Activated CD8-positive, alpha-beta memory T cell treated with anti-CD3 and anti-CD28 coated beads for 48 hours (primary cell): Measurements from ENCODE around the gene TXLNB.
"Not testable (repeated sequence)": the region's sequence is repeated elsewhere in the genome, so short reads cannot be mapped to it uniquely, and the experiment has no call there.

Experiments used
- DNase-seq, 3 experiments: peaks; one replicate each; pipeline ENCODE4 v3.0.0-alpha.2; 2020; ENCODE audit warnings: low read depth in 2 of 3, low spot score in 2 of 3

TXLNB gene

DNA sequence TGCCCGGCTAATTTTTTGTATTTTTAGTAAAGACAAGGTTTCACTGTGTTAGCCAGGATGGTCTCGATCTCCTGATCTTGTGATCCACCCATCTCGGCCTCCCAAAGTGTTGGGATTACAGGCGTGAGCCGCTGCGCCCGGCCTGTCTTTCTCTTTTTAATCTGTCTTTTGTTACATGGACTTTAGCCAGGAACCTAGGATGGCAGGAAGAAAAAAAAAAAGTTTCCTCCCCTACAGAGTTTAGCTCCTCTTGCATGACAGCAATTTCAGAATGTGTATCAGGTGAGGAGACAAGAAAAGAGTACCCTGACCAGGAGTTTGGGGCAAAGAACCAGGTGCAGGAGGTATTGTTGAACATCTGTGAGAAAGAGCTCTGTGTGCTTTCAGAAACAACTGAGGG lies 21.4 kb upstream of the TXLNB start:
- no peak for DNase-seq

DNA sequence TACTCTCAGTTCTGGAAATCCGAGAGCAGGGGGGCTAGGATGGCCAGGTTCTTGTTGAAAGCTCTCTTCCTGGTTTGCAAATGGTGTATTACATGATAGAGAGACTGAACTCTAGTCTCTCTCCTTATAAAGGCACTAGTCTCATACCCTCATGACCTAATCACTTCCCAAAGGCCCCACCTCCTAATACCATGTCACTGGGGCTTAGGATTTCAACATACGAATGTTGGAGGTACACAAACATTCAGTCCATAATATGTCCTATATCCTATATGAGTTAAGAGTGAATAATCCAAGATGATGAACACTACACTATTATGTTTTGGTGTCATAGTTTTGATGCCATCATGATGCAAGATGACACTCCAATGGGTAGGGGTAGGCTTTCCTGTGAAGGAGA lies 20.0 kb upstream of the TXLNB start:
- no peak for DNase-seq

DNA sequence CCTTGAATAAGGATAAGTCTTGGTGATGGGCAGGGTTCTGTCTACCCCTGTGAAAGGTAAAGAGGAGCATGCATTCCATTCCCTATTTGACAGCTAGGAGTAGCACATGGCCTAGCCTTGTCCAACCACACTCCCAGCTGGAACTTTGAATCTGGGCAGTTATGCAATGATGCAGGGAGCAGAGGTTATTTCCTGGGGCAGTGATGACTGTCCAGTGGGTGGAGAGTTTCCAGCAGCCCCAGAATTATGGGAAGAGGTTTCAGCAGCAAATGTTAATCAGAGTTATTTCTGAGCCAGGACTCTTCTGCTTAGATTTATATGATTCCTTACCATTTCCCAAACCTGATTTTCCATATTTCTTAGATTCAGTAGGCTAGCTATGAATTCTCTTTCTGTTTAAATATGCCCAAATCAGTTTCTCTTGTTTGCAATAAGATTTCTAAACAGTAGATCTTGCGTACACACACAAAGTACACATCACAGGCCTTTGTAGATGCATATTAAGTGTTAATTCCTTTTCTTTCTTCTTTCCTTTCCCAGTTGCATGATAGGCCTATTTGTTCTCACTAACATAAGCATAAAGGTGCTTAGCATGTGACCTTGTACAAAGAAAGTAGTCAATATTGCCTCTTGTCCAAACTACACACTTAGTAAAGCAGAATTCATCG lies 17.3 kb upstream of the TXLNB start:
- no peak for DNase-seq

DNA sequence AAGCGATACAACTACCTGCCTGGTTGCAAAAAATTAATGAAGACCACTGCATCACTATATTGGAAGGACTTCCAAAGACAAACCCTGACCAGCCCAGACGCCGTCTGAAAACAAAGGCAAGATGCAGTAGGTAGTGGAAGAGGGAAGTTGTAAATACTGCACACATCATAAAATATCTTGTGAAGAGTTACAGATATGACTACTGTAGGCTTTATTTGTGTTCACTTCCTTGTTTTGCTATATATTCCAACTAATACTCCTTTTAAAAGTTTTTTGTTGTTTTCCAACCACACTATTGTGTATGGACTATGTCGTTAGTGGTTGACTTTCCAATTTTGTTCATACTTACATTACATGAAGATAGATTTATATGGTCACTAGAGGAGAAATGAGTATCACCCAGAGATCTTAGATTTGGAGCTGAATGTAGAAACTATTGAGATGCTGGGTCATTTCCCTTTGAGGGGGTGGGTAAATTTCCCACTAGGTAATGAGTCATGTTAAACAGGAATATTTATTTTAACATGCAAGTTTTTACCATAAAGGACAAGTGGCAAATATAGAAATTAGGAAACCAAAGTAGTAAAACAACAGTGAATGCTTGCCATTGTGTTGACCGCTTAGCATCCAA lies 16.6 kb upstream of the TXLNB start:
- DNase-seq = no peak

DNA sequence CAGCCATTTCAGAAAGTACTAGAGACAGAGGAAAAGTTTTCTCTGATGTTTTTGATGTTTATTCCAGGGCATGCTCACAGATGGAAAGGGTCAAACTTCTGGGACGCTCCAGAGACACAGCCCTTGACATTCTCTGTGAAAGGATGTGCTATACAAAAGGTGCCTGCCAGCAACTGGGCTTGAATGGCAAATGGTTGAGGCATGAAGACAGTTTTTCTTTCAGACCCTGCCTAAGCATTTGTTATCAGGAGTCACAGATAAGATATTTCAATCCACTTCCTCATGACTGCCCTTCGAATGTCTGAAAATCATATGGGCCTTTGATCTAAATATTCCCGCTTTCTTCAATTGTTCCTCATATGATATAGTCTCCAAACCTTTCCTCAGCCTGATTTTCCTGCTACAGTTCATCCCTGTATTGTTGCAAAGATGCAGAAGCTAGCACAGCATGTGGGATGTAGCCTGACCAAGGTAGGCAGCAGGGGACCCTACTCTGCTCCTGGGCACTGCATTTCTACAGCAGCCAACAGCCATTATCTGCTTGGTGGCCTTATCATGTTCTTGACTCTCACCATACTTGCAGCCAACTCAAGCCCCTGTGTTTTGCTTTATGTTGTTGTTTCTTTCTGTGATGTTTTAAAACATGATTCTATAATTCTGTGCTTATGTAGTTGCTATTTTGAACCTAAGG lies 14.6 kb upstream of the TXLNB start:
- no peak for DNase-seq

DNA sequence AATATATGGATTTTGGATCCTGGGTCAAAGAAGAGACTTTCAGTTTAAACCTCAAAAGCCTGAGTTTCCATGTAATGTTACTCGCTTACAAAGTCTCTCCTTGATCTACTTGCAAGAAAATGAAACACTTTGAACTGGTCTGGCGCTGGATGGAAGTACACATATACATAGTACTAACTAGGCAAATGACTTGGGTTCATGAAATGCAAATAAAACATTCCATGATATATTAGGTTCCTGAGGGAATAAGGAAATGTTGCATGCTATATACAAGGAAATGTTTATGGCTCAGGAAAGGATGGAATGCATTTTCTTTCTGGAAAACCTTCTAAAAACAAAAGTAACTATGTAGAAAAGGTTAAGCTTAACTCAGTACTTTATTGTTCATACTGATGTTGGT lies 11.4 kb upstream of the TXLNB start:
- DNase-seq = no peak

DNA sequence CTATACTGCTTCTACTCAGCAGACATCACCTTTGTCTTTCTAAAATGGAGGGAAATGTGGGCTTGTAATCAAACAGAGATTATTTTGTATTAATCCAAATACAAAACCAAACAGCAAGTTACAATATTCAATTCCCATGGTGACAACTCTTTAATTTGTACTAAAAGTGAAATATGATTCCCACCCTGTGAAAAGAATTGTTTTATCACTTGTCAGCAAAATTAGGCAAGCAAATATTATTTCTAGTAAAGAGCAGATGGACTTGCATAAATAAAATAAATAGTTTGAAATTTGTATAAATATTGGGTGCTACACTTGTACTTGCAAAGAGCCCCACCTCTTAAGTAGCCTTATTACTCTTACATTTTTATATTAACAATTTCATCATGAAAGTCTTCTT lies 6.1 kb upstream of the TXLNB start:
- DNase-seq = no peak

DNA sequence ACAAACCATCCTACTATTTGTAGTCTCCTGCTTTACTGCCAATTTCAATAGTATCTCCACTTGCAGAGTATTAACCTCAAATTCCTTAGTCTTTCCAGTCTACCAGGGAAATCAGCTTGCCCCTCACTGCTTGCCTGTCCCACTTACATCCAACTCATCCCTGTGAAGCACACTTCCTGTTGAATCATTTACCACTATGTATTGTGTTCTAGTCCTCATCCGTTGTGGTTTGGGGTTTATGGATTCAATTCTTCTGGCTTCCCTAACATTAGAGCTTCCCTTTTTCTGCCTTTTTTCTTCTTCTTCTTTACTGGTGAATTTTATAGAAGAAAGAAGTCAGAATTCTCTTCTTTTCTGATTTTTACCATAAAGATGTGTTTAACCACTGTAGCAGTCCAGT lies 5.1 kb upstream of the TXLNB start:
- no peak for DNase-seq

DNA sequence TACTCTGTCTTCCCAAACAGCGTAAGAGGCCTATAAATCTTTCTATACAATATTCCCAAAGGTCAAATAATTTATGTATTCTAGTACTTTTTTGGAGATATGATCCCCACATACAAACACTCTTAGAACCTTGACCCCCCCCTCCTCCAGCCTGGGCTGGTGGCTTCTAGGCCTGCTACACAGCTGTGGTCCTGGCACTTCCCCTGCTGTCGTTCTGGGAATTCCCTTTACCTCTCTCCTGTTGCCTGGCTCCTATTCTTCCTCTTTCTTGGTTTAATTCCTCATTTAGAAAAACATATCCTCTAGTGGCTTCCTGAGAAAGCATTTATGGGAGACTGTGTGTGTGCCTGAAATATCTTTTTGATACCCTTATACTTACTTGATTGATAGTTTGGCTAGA lies 4.1 kb upstream of the TXLNB start:
- no peak for DNase-seq

DNA sequence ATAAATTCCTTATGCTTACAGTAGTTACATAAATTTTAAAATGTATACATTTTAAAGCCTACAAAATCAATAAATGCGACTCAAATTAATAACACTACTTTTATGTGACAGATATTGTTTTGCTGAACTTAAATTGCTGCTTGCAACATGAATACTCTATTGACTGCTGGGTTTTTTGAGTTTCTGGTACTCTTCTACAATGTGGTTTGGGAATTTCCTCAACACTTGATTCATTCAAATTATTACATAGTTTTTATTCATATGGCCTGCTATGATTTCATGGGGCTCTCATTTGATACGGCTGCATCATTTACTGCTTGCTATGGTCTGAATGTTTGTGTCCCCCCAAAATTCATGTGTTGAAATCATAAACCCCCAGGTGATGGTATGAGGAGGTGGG lies 2.3 kb upstream of the TXLNB start:
- no peak for DNase-seq

DNA sequence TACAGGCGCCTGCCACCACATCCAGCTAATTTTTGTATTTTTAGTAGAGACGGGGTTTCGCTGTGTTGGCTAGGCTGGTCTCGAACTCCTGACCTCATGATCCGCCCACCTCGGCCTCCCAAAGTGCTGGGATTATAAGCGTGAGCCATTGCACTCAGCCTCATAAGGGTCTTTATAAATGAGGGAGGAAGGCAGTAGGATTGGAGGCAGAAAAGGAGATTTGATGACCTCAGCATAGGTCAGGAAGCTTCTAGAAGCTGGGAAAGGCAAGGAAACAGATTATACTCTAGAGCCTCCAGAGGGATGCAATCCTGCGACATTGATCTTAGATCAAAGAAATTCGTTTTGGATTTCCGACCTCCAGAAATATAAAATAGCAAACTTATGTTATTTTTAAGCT lies 1.4 kb upstream of the TXLNB start:
- DNase-seq = not testable (repeated sequence)

DNA sequence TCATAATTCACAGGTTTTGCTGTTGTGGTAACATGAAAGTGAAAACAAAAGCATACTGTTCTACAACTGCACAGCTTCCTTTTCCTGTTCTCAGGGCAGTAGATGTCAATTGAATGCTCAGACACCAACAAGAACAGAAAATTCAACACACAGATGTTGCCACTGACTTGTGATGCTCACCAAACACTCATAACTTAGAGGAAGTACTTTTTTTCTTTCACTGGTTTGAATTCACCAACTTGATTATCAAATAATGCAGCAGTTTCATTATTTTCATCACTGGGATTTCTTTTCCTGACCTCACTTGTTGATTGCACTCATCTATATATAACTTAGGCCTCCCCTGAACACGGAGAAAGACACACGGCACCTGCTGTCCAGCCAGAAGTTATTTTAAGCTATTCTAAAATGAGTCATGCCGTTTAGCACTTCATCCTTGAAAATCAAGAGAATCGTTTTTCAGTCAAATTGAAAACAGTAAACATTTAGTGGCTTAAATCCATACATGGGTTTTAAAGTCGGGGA lies 949 bp downstream of the TXLNB start:
- DNase-seq = no peak

DNA sequence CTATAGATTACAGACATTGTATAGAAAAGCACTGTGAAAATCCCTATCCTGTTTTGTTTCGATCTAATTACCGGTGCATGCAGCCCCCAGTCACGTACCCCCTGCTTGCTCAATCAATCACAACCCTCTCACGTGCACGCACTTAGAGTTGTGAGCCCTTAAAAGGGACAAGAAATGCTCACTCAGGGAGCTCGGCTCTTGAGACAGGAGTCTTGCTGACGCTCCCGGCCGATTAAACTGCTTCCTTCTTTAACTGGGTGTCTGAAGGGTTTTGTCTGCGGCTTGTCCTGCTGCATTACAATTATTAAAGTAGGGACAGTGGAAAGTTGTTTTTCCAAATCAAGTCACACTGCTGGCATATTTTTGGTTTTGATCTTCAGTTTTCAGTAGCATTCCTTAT lies 2.6 kb downstream of the TXLNB start:
- no peak for DNase-seq

DNA sequence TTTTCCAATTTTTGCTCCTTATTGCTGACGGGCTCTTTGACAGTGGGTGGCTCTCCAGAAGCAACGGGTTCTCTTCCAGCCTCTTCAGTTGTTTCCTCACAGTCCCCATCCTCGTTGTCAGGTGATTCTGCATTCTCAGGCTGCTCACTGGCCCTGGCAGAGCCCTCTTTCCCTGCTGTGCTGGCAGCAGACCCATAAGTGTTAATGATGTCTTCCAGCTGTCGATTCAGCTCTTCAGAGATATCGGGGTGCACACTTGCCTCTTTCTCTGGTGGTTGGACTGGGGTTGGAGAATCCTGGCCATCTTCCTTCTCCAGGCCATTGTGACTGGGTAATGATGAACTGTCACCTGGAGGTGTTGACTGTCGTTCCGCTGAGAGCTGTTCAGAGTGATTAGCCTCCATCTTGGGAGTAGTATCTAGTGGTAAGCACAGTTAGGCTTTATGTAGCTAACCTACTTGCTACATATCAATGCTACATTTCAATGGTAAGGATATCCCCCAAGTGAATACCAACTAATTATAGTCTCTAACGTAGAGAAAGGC lies 3.2 kb downstream of the TXLNB start:
- no peak for DNase-seq

DNA sequence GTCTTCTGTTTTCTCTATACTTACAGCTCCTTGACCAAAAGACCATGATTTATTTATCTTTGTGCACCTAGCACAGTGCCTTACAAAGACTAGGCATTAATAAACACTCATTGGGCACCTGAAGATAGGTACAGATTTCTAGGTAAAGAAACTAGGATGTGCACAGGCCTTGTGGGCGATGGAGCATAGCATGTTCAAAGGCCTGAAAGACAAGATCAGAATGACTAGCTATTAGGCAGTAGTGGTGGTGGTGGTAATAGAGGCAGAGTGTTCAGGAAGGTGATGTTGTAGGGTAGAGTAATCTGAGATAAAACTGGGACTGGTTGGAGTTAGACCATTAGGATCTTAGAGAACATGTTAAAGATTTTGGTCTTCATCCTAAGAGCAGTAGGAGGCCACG lies 3.9 kb downstream of the TXLNB start:
- DNase-seq = no peak

DNA sequence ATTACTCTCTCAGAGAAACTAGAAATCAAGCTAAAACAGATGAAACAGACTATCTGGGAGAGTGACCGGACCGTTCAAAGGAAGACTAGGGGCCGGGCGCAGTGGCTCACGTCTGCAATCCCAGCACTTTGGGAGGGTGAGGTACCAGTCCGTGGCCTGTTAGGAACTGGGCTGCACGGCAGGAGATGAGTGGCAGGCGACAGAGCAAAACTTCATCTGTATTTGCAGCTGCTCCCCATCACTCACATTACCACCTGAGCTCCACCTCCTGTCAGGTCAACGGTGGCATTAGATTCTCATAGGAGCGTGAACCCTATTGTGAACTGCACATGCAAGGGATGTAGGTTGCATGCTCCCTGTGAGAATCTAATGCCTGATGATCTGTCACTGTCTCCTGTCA lies 5.4 kb downstream of the TXLNB start:
- DNase-seq = not testable (repeated sequence)

DNA sequence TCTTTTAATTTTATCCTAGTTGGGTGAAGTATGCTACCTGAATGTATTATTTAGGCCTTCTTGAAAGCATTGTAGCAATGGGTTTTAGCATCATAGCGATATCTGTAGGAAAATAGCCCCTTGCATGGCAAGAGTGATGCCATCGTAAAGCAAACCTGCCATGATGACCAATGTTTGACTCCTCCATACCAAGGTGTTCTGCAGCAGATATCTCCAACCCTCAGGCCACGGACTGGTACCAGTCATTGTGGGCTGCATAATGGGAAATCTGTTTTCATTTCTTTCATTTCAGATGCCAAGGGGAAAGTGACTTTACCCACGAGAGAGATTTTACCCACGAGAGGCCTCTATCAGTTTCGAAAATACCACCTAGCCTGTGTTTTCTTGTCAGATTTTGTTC lies 6.2 kb downstream of the TXLNB start:
- DNase-seq = no peak

DNA sequence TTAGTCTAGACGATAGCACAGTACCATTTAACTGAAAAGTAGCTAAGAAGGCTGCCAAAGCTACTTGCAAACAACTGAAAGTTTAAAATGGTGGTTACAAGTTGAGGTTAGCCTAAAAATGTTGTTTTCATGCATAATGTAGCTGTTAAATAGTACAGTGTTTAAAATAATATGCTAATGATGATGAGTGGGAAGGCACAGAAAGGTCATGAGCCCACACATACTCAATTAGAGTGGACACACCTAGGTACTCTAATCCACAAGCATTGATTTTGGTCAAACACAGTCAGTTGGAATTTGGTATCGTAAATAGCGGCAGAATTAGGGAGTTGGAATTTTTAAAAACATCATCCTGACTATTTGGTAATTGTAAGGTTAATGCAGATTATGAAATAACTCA lies 7.0 kb downstream of the TXLNB start:
- DNase-seq = no peak

DNA sequence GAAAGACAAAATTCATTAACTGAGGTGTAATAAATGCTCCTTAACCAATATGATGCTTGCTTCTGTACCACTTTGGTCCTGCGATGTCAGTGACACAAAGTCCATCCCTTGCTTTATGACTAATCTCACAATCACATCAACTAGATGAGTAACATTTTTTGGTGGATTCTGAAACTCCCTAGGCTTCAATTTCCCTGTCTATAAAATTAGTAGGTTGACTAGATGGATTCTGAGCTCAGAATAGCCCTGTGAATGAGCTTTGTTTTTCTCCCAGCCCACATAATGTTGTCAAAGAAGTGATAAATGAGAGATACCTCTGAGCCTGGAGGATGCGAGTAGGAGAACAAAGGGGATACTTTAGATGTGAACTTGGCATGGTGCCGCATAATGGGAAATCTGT lies 9.1 kb downstream of the TXLNB start:
- DNase-seq = no peak

DNA sequence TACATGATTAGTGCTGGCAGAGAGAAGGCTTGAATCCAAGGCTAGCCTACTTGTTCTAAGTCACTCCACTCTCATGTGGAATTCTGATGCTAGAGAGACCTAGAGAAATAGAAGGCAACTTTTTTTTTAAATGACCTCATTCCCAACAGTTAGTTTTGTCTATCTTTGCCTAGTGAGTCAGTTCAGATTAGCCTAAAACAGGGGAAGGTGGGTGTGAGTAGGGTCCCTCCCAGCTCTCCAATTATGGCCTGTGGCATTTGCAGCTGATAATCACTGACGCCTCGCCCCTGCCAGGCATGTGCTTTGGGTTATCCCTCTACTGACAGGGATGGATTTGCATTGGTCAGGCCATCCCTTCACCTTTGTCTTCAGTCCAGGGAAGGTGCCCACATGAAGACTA lies 13.6 kb downstream of the TXLNB start:
- DNase-seq = no peak

DNA sequence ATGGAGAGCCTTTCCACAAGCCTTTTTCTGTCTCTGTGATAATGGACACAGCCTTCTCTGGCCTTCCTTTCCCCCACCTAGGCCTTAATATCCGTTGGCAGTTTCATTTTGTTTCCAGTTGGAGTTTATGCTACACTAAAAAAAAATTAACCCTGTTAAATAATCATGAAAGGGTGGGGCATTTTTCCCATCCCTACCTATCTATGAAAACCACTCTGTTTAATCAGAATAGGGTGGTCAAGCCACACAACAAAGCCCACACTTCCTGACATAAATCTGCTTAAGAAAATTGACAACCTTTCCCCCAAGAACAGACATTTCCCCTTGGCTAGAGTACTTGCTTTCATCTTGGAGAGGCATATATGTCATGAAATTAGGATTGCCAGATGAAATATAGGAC lies 14.2 kb downstream of the TXLNB start:
- no peak for DNase-seq

DNA sequence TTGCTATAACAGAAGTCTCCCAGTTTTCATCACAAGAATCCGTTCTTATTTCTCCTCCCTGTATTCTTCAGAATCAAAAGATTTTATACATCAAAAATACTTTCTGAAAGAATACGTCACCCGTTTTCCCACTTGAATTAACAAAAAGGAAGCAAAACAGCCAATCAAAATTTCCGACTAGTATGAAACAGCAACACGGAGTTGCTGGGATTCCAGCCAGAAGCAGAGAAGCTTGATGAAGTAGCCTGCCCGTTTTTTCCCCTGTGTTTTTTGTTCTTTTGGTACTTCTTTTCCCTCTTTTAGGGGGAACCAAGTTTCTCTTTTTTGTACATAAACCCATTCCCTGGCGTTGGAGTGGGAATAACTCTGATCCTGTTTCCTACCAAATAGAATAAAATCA lies 14.6 kb downstream of the TXLNB start:
- no peak for DNase-seq
